SU-DHL-6 (cell line): ENCODE data around the gene PHOSPHO2.

ENCODE experiments used
- H2AFZ ChIP-seq: fragments of 200-600 bp; sonication (generic); 2 replicates; pipeline ENCODE4 v1.6.1; 2014; ENCODE audit warnings: low read depth, mild to moderate bottlenecking, moderate library complexity, mixed read lengths, antibody characterized with exemption, low read length; ENCODE audit not compliant: severe bottlenecking
- H3F3A ChIP-seq: fragments of 200-600 bp; shearing (Covaris generic); 2 replicates; pipeline ENCODE4 v1.6.0; 2016; ENCODE audit warnings: antibody characterized with exemption, mild to moderate bottlenecking; ENCODE audit not compliant: insufficient read depth
- H3K27ac ChIP-seq: fragments of 200-600 bp; sonication (generic); 2 replicates; pipeline ENCODE4 v1.5.1; 2016; ENCODE audit warnings: low read depth, mild to moderate bottlenecking, low read length, moderate library complexity, mixed read lengths
- H3K27me3 ChIP-seq: fragments of 200-600 bp; sonication (generic), shearing (Covaris generic); 2 replicates; pipeline ENCODE4 v1.6.0; 2014; ENCODE audit warnings: mild to moderate bottlenecking, low read length
- H3K36me3 ChIP-seq: fragments of 200-600 bp; sonication (generic); 2 replicates; pipeline ENCODE4 v1.6.1; 2014; ENCODE audit warnings: mild to moderate bottlenecking, low read length, mixed read lengths
- H3K4me2 ChIP-seq: fragments of 300-600, 200-600 bp; shearing (Covaris generic), sonication (generic); 2 replicates; pipeline ENCODE4 v1.6.0; 2014; ENCODE audit warnings: low read length, low read depth, mild to moderate bottlenecking; ENCODE audit not compliant: poor library complexity, severe bottlenecking
- H3K4me3 ChIP-seq: fragments of 200-600 bp; sonication (generic); 2 replicates; pipeline ENCODE4 v1.5.1; 2014; ENCODE audit warnings: antibody characterized with exemption, low read length, mild to moderate bottlenecking, mixed read lengths; ENCODE audit not compliant: insufficient read depth, poor library complexity, severe bottlenecking
- H3K79me2 ChIP-seq: fragments of 200-600 bp; sonication (generic); 2 replicates; pipeline ENCODE4 v1.6.1; 2014; ENCODE audit warnings: mild to moderate bottlenecking, low read length, moderate library complexity; ENCODE audit not compliant: insufficient read depth
- H3K9ac ChIP-seq: fragments of 200-600 bp; sonication (generic); 2 replicates; pipeline ENCODE4 v1.7.0; 2014; ENCODE audit warnings: mild to moderate bottlenecking, low read length
- H3K9me2 ChIP-seq: fragments of 200-600 bp; sonication (generic); replicated peaks from 2 replicates; pipeline ENCODE4 v1.6.1; 2014; ENCODE audit warnings: low read length; ENCODE audit not compliant: insufficient read depth
- H3K9me3 ChIP-seq: fragments of 200-600 bp; sonication (generic); 2 replicates; pipeline ENCODE4 v1.6.1; 2014; ENCODE audit warnings: low read length, mixed read lengths; ENCODE audit not compliant: insufficient read depth
- H4K20me1 ChIP-seq: fragments of 200-600 bp; sonication (generic); 2 replicates; pipeline ENCODE4 v1.6.1; 2014; ENCODE audit warnings: low read depth, mild to moderate bottlenecking, antibody characterized with exemption, low read length, moderate library complexity, mixed read lengths
- EZH2phosphoT487 ChIP-seq: fragments of 200-600 bp; sonication (generic), shearing (Covaris generic); conservative IDR thresholded peaks from 2 replicates; pipeline ENCODE4 v1.6.1; 2018; ENCODE audit warnings: mild to moderate bottlenecking, antibody characterized with exemption, low read length, moderate library complexity, mixed read lengths
- TF ChIP-seq, protein P1 (sequence below): fragments of 200-600 bp; sonication (generic); IDR thresholded peaks from one replicate; pipeline ENCODE4 v1.5.1; 2017; ENCODE audit warnings: antibody characterized with exemption, mild to moderate bottlenecking, low read length, moderate library complexity; ENCODE audit not compliant: insufficient read depth, poor library complexity, severe bottlenecking

The PHOSPHO2 gene

DNA sequence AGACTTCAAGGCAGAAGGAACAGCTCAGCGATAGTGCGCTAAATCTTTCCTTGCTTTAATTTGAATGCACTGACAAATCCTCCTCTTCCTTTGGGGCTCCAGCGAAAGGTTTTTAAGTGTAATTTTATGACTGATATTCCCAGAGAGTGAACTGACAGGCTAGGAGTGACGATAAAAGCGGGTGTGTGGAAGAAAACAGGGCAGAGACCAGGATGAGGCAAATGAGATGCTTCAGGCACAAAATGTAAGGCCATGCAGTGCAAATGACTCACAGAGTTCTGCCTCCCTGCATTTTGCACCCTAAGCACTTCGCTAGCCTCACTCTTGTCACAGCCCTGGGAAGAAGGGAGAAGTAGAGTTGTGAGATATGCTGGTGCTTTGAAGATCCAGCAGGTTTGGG, 54.0 kb downstream of the PHOSPHO2 start:
- H3K36me3 ChIP-seq = peaks cover 28% of the 10 kb centered on the region; the same call in 1 of the 2 replicates
- no peaks in the 10 kb centered on the region; the same call in 1 of the 2 replicates for H3K79me2 ChIP-seq
- no peak overlapping the region for H3K27ac ChIP-seq
- no peaks in the 10 kb centered on the region for H3K9me3 ChIP-seq
- no peak overlapping the region for H3K4me2 ChIP-seq
- TF ChIP-seq, protein P1, sequence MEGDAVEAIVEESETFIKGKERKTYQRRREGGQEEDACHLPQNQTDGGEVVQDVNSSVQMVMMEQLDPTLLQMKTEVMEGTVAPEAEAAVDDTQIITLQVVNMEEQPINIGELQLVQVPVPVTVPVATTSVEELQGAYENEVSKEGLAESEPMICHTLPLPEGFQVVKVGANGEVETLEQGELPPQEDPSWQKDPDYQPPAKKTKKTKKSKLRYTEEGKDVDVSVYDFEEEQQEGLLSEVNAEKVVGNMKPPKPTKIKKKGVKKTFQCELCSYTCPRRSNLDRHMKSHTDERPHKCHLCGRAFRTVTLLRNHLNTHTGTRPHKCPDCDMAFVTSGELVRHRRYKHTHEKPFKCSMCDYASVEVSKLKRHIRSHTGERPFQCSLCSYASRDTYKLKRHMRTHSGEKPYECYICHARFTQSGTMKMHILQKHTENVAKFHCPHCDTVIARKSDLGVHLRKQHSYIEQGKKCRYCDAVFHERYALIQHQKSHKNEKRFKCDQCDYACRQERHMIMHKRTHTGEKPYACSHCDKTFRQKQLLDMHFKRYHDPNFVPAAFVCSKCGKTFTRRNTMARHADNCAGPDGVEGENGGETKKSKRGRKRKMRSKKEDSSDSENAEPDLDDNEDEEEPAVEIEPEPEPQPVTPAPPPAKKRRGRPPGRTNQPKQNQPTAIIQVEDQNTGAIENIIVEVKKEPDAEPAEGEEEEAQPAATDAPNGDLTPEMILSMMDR = no peak
- TF ChIP-seq EZH2phosphoT487 = no peak
- no peak overlapping the region for H3K4me3 ChIP-seq
- no peaks in the 10 kb centered on the region for H3K27me3 ChIP-seq
- H3F3A ChIP-seq = peaks cover 3% of the 10 kb centered on the region; the same call in 1 of the 2 replicates
- no peak overlapping the region for H2AFZ ChIP-seq
- no peak overlapping the region for H3K9ac ChIP-seq
- H3K9me2 ChIP-seq = no peaks in the 10 kb centered on the region
- no peaks in the 10 kb centered on the region for H4K20me1 ChIP-seq
